Breast epithelium (tissue), 4 donors: ENCODE measurements around the gene GRIK4. TPM values are rescaled to one million over a fixed set of nuclear protein-coding genes. Genes with fewer than 3 reads are reported as not detected.

Source experiments
- DNase-seq, 2 donors: peaks; one replicate each; pipeline ENCODE4 v3.0.0-alpha.2; 2019; ENCODE audit warnings: low spot score in 2 of 2
- H3K27ac ChIP-seq, 2 donors: fragments of 200-600 bp; sonication (generic) in 1 of 2; one replicate each; pipeline ENCODE4 v1.5.1; 2016 to 2019; ENCODE audit warnings: mild to moderate bottlenecking in 1 of 2
- H3K27me3 ChIP-seq, 2 donors: fragments of 200-600 bp; sonication (generic) in 1 of 2; one replicate each; pipeline versions ENCODE4 v1.5.1 to v1.6.0; 2017 to 2019; ENCODE audit warnings: control low read depth in 1 of 2, mild to moderate bottlenecking in 1 of 2
- H3K36me3 ChIP-seq: fragments of 200-600 bp; one replicate; pipeline ENCODE4 v1.5.1; 2019
- H3K4me1 ChIP-seq, 2 donors: fragments of 200-600 bp; sonication (generic); one replicate each; pipeline ENCODE4 v1.5.1; 2016 to 2019; ENCODE audit warnings: control low read depth in 1 of 2
- H3K4me3 ChIP-seq, 3 donors: fragments of 200-600 bp; sonication (generic); 1 replicate in 2 of 3; 2 replicates in 1 of 3; pipeline ENCODE4 v1.5.1; 2016 to 2019; ENCODE audit warnings: mild to moderate bottlenecking in 3 of 3, moderate library complexity in 2 of 3
- H3K9me3 ChIP-seq, 2 donors: fragments of 200-600 bp; sonication (generic) in 1 of 2; one replicate each; pipeline ENCODE4 v1.5.1; 2016 to 2019; ENCODE audit warnings: control low read depth in 1 of 2
- CTCF ChIP-seq, 3 donors: fragments of 450-650 bp; IDR thresholded peaks; one replicate each; pipeline ENCODE4 v1.5.1; 2016 to 2017; ENCODE audit warnings: antibody characterized with exemption in 3 of 3, mild to moderate bottlenecking in 3 of 3, moderate library complexity in 3 of 3
- POLR2A ChIP-seq: fragments of 450-650 bp; IDR thresholded peaks from one replicate; pipeline ENCODE4 v1.6.1; 2016; ENCODE audit warnings: antibody characterized with exemption, mild to moderate bottlenecking, moderate library complexity
- POLR2AphosphoS5 ChIP-seq, 3 donors: sonication (generic); formaldehyde crosslinking; IDR thresholded peaks; one replicate each; pipeline ENCODE4 v1.6.1; 2017; ENCODE audit warnings: antibody characterized with exemption in 3 of 3
- intact Hi-C: fragments of 100-400 bp; cut with DNase I; formaldehyde crosslinking; loops from one replicate; pipeline ENCODE4 v1.15.1; 2023; ENCODE audit warnings: low total_unique reads
- total RNA-seq, 3 donors: library from RNA; depleted of rRNA; stranded (reverse); fragments of >200 nt; gene quantifications; one replicate each; pipeline ENCODE4 v1.1.0, GENCODE V29; 2016

GRIK4 gene
- total RNA-seq, 3 donors from 2014 or later, result 0.29 to 0.66 TPM; not detected in 1

GRCh38 chr11:120974965-120975364 lies 463.4 kb downstream of the GRIK4 start:
- Histone ChIP-seq H3K4me1 (no peaks in the 10 kb centered on the region), H3K9me3 (no peaks in the 10 kb centered on the region), H3K27ac (no peak overlapping the region), H3K27me3 (peaks cover 0 to 4% of the 10 kb centered on the region in 2 donors), H3K4me3 (no peak overlapping the region), H3K36me3 (no peaks in the 10 kb centered on the region)
- TF ChIP-seq POLR2AphosphoS5 (IDR thresholded peaks at IDR 0.05), result no peak
- no peak for DNase-seq
- intact Hi-C loops, result no loop called here

- Histone ChIP-seq H3K4me3 (no peak overlapping the region), H3K27me3 (peaks cover 0 to 4% of the 10 kb centered on the region in 2 donors), H3K9me3 (no peaks in the 10 kb centered on the region), H3K4me1 (no peaks in the 10 kb centered on the region), H3K36me3 (no peaks in the 10 kb centered on the region), H3K27ac (no peak overlapping the region)
- intact Hi-C loops, result no loop called here
- no peak for DNase-seq
- TF ChIP-seq CTCF (IDR thresholded peaks at IDR 0.05) (no peak), POLR2A (no peak), POLR2AphosphoS5 (IDR thresholded peaks at IDR 0.05) (no peak)
Measured at GRCh38 chr11:120977266-120978137, 466.0 kb downstream of the GRIK4 start.

GRCh38 chr11:120978701-120979100 lies 467.2 kb downstream of the GRIK4 start:
- no peak for DNase-seq
- H3K9me3 ChIP-seq, result no peaks in the 10 kb centered on the region
- H3K36me3 ChIP-seq, result no peaks in the 10 kb centered on the region
- H3K4me1 ChIP-seq, result no peaks in the 10 kb centered on the region
- TF ChIP-seq POLR2A (no peak), POLR2AphosphoS5 (IDR thresholded peaks at IDR 0.05) (no peak), CTCF (IDR thresholded peaks at IDR 0.05) (no peak)
- no peak overlapping the region for H3K27ac ChIP-seq
- intact Hi-C loops, result no loop called here
- no peak overlapping the region for H3K4me3 ChIP-seq
- peaks cover 0 to under 1% of the 10 kb centered on the region in 2 donors for H3K27me3 ChIP-seq

GRCh38 chr11:120985718-120986569 lies 474.4 kb downstream of the GRIK4 start:
- TF ChIP-seq POLR2AphosphoS5 (IDR thresholded peaks at IDR 0.05) (no peak), CTCF (IDR thresholded peaks at IDR 0.05) (no peak), POLR2A (no peak)
- DNase-seq, result no peak
- Histone ChIP-seq H3K27ac (no peak overlapping the region), H3K9me3 (no peaks in the 10 kb centered on the region), H3K4me1 (no peaks in the 10 kb centered on the region), H3K4me3 (peak overlapping the region; percentile 37 to 75 (median 58)), H3K27me3 (no peaks in the 10 kb centered on the region), H3K36me3 (no peaks in the 10 kb centered on the region)
- intact Hi-C loops, result no loop called here

- Histone ChIP-seq H3K4me1 (no peaks in the 10 kb centered on the region), H3K9me3 (no peaks in the 10 kb centered on the region), H3K27ac (no peak overlapping the region), H3K4me3 (no peak overlapping the region), H3K27me3 (no peaks in the 10 kb centered on the region), H3K36me3 (no peaks in the 10 kb centered on the region)
- no peak for DNase-seq
- TF ChIP-seq CTCF (IDR thresholded peaks at IDR 0.05), result no peak
- no peak for TF ChIP-seq POLR2A
- no peak for TF ChIP-seq POLR2AphosphoS5 (IDR thresholded peaks at IDR 0.05)
- intact Hi-C loops, result no loop called here
Measured at GRCh38 chr11:120988603-120989002, 477.1 kb downstream of the GRIK4 start.
